SH-SY5Y (cell line): ENCODE measurements around the gene ZNF345.

Source experiments
- GATA2 ChIP-seq: IDR thresholded peaks from 2 replicates; pipeline ENCODE4 v1.6.1; 2011; ENCODE audit warnings: mild to moderate bottlenecking, low read depth, low read length
- GATA3 ChIP-seq: IDR thresholded peaks from 2 replicates; pipeline ENCODE4 v1.6.1; 2011; ENCODE audit warnings: low read depth, mild to moderate bottlenecking, low read length, moderate library complexity

Gene ZNF345

GRCh38 chr19:36850559-36851442 lies at the start of gene ZNF345:
Gene ZNF345 (plus strand): TSS chr19:36850876. CDS start chr19:36876831, 25,955 bp downstream.
- TF ChIP-seq GATA3: no peak
- TF ChIP-seq GATA2: no peak

DNA sequence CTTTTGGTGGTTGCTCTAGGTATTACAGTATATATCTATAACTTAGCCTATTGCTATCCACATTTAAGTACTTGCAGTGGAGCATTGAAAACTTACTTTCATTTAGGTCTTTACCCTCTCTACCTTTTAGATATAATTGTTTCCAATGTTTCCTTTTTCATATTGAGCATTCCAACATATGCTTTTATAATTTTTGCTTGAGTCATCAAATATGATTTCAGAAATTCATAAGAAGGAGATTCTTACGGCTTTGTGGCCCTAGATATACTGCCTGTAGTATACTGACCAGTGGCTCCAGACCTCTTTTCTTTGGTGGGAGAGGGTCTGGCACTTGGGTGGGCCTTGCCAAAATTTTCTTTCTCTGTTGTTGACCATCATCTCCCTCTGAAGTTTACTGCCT lies 45.3 kb upstream of the ZNF345 start:
- TF ChIP-seq GATA3 (no peak), GATA2 (no peak)

GRCh38 chr19:36807029-36807428 lies 43.6 kb upstream of the ZNF345 start:
- no peak for TF ChIP-seq GATA2
- TF ChIP-seq GATA3: no peak

GRCh38 chr19:36819130-36819630 lies 31.5 kb upstream of the ZNF345 start:
- TF ChIP-seq GATA3 (no peak), GATA2 (no peak)

DNA sequence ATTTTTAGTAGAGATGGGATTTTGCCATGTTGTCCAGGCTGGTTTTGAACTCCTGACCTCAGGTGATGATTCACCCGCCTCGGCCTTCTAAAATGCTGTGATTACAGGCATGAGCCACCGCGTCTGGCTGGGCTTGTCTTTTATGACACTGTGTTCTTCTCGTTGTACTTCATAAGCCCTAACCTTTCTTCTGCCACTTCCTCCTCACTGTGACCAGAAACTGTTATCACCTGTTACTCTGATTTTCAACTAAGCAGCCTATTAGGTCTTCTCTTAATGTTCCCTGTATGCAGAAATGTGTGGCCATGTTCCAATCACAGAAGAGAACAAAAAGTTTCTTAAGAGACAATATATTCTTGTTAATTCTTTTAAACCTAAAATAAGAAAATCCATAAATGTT lies 28.9 kb upstream of the ZNF345 start:
- no peak for TF ChIP-seq GATA3
- TF ChIP-seq GATA2: no peak

DNA sequence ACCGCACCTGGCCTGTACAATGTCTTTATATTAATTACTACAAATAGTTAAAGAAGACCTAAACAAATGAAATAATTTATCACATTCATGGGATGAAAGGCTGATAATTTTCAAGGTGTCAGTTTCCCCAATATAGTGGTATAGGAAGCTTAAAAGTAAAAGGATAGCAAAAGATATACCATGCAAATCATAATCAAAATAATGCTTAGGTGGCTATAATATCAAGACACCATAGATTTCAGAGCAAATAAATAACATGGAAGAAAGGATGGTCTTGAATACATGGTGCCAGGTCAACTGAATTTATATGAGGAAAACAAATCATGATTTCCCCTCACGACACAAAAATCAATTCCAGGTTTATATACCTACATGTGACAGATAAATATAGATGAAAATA lies 17.2 kb upstream of the ZNF345 start:
- TF ChIP-seq GATA2 (no peak), GATA3 (no peak)

DNA sequence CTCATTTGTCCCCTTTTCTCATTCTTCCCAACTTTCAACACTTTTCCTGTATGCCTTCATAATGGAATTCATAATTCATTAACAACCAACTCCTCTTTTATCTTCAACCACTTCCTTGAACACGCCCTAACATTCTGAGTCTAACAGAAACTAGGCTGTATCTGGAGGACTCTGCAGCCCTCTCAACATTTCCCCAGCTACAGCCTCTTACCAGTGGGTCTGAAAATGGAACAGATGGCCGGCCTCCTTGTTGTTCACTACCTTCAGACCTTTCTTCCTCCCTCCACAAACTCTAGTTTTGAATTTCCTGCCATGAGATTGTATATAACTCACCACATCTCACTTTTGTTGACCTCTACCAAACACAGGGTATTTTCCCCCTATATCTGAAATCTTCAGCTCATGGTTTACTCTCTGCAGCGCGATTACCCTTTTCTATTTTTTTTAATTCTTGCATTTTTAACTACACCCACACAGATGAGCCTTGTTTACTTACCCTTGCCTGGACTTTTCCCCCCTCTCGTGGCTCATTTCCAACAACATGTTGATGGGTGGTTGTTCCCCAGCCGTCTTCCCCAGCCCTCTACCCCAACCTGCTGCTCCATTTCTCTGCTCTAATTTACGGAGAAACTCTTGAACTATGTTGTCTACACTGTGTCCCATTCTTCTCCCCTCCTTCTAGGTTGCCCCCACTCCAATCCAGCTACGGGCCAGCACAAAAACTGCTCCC lies 13.3 kb upstream of the ZNF345 start:
- no peak for TF ChIP-seq GATA3
- TF ChIP-seq GATA2: no peak

GRCh38 chr19:36837906-36838783 lies 12.5 kb upstream of the ZNF345 start, which contains the start of gene ZNF790:
Gene ZNF790 (minus strand): TSS chr19:36838387. CDS start chr19:36825619, 12,768 bp downstream.
- TF ChIP-seq GATA3: no peak
- TF ChIP-seq GATA2: no peak

- TF ChIP-seq GATA3 (no peak), GATA2 (no peak)
Measured at GRCh38 chr19:36838784-36839324, 11.8 kb upstream of the ZNF345 start.

DNA sequence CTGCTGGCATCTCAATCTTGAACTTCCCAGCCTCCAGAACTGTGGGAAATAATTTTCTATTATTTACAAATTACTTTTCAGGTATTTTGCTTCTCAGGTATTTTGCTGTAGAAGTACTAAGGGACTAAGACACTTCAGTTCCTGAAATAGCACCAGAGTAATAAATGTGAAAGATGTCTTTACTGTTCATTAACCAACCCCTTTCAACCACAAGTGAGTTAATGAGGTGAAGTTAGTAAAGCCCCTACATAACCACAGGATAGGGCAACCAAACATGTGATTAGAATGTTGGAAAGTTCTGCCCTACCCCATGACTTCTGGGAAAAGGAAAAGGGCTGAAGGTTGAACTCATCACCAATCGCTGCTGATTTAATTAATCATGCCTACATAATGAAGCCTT lies 2.7 kb upstream of the ZNF345 start:
- no peak for TF ChIP-seq GATA3
- TF ChIP-seq GATA2: no peak

- no peak for TF ChIP-seq GATA2
- no peak for TF ChIP-seq GATA3
Measured at GRCh38 chr19:36849701-36850558, 746 bp upstream of the ZNF345 start.

GRCh38 chr19:36851898-36852297 lies 1.2 kb downstream of the ZNF345 start:
- TF ChIP-seq GATA2: no peak
- TF ChIP-seq GATA3: no peak
